Measurements from ENCODE around the gene CFAP77.

CFAP77 gene

DNA sequence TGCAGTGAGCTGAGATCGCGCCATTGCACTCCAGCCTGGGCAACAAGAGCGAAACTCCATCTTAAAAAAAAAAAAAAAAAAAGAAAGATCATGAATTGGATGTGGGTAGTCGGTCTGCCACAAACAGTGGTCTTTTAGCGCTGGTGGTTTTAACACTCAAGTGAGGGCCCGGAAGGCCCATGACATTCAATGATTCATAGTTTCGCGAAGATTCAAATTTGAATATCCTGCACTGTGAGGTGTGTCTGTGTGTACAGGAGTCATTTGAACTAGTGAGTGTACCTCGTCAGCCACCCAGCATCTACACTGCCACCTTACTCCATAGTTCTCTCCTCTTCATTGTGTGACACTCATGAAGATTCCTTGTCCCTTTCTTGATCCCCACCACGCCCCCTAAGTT, 41.3 kb downstream of the CFAP77 start:
- TF ChIP-seq, protein P1, sequence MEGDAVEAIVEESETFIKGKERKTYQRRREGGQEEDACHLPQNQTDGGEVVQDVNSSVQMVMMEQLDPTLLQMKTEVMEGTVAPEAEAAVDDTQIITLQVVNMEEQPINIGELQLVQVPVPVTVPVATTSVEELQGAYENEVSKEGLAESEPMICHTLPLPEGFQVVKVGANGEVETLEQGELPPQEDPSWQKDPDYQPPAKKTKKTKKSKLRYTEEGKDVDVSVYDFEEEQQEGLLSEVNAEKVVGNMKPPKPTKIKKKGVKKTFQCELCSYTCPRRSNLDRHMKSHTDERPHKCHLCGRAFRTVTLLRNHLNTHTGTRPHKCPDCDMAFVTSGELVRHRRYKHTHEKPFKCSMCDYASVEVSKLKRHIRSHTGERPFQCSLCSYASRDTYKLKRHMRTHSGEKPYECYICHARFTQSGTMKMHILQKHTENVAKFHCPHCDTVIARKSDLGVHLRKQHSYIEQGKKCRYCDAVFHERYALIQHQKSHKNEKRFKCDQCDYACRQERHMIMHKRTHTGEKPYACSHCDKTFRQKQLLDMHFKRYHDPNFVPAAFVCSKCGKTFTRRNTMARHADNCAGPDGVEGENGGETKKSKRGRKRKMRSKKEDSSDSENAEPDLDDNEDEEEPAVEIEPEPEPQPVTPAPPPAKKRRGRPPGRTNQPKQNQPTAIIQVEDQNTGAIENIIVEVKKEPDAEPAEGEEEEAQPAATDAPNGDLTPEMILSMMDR (conservative IDR thresholded peaks at IDR 0.05; ENCODE audit: low read length), result no peak
- H3K4me3 ChIP-seq (ENCODE audit: low read length), result no peak overlapping the region
- DNase-seq (ENCODE audit: low read depth), result no peak

DNA sequence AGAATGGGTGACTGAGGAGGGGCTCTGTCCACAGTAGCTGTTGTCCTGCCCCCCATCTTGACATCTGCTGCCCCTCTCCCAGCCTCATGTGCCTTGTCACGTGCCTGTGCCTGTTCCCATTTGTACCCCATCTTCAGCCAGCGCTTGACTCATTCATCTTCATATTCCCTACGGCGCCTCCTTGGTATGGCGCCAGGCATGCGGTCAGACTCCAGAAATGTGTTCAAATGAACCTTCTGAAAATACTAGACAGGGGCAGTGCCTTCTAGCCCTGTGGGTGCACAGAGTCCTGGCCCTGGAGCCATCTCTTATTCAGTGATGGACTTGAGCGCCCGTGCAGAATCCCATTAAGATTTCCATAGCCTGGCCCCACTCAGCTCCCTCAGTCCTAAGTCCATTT, 46.2 kb downstream of the CFAP77 start:
- TF ChIP-seq, protein P1 (conservative IDR thresholded peaks at IDR 0.05; ENCODE audit: low read length), result no peak
- no peak overlapping the region for H3K4me3 ChIP-seq (ENCODE audit: low read length)
- DNase-seq (ENCODE audit: low read depth), result no peak

DNA sequence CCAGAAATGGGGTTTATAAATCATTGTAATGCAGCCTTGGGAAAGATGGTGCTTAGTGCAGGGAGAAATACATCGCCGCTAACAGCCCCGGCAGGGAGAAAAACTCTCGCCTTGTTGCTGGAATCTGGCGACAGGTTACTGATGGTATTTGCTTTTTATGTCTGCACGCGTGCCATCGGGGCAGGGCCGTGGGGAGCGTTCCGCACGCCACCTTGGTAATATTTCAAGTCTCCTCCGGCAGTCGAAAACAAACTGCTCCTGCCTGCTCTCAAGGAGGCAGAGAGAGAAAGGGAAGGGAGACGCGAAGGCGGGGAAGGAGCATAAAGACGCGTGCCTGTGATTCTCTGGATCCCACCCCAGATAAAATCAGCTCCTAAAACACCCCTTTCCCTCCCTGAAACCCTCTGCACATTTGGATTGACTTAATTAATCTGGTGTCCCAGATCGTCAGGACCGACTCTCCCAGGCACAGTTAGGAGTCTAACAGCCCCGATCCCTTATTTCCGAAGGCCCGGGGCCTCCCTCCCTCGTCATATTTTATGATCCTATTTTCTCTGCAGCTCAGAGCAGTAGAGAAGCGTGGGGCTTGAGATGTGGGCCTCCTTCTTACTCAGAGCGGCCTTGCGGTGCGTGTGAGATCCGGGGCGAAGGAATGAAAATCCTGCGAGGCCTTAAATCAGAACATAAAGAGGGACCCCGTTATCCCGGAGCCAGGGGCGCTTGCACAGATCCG, 47.7 kb downstream of the CFAP77 start:
- DNase-seq (ENCODE audit: low read depth), result no peak
- H3K4me3 ChIP-seq (ENCODE audit: low read length), result no peak overlapping the region
- TF ChIP-seq, protein P1 (conservative IDR thresholded peaks at IDR 0.05; ENCODE audit: low read length), result no peak

DNA sequence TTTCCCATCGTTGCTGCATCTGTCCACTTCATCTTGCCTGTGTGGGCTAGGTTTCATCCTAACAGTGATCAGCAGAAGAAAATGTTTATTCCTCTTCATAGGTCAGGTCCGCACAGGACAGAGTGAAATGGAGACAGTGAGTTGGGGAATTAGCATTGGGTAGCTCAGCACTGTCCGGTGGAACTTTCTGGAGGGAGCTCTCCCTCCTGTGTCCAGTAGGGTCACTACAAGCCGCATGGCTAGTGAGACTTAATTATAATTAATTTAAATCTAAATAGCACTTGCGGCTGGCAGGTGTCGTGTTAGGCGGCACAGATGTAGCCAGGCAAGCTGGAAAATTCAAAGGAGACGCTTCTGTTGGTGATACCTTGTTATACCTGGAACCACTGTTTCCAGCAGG, 48.4 kb downstream of the CFAP77 start:
- H3K4me3 ChIP-seq (ENCODE audit: low read length), result no peak overlapping the region
- TF ChIP-seq, protein P1 (conservative IDR thresholded peaks at IDR 0.05; ENCODE audit: low read length), result no peak
- no peak for DNase-seq (ENCODE audit: low read depth)

DNA sequence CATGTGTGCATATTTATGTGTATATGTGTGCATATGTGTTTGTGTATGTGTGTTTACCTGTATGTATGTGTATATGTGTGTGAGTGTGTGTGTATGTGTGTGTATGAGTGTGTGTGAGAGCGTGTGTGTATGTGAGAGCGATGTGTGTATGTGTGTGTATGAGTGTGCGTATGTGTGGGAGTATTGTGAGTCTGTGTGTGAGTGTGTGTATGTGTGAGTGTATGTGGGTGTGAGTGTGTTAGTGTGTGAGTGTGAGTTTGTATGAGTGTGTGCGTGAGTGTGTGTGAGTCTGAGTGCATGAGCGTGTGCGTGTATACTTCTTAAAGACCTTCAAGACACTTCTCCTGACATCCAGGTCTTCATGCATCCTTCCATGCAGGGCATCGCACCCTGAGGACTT, 49.6 kb downstream of the CFAP77 start:
- H3K4me3 ChIP-seq (ENCODE audit: low read length), result no peak overlapping the region
- TF ChIP-seq, protein P1 (conservative IDR thresholded peaks at IDR 0.05; ENCODE audit: low read length), result no peak
- no peak for DNase-seq (ENCODE audit: low read depth)

DNA sequence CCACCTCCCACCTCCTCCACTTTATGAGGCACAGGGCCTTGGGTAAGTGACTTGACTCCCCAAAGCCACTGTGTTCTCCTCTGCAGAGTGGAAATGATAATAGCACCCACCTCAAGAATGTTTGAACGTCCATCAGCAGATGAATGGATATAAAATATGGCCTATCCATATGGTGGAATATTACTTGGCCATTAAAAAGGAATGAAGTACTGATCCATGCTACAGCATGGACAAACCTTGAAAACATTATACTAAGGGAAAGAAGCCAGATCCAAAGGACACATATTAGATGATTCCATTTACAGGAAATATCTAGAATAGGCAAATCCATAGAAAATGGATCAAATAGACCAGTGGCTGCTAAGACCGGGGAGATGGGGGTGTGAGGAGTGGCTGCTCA, 50.2 kb downstream of the CFAP77 start:
- DNase-seq (ENCODE audit: low read depth), result no peak
- TF ChIP-seq, protein P1 (conservative IDR thresholded peaks at IDR 0.05; ENCODE audit: low read length), result no peak
- H3K4me3 ChIP-seq (ENCODE audit: low read length), result no peak overlapping the region

DNA sequence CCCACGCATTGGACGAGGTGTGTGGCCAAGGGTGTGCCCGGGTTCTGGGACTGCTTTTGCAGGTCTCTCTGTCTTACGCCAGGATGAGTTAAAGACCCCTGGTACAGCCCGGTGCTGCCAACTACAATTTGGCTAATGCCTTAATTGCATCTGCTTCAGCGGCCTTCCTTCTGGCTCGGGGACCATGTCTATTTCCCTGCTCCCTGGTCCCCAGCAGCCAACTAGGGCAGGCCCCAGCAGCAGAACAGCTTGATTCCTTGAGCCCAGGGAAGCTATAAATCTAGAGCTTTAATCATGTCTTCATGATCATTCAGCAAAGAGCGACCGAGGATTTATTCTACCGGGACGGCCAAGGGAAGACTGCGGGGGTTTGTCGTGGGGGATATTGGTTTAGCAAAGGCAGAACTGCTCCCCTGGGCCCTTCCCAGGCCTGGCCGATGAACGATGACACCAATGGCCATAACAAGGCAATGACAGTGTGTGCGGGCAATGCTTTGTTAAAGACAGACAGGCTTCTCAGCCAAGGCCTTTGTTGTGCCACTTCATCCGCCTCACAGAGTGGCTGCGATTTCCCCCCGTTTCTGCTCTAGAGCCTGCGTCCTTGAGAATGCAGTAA, 51.4 kb downstream of the CFAP77 start:
- TF ChIP-seq, protein P1 (conservative IDR thresholded peaks at IDR 0.05; ENCODE audit: low read length), result no peak
- H3K4me3 ChIP-seq (ENCODE audit: low read length), result no peak overlapping the region
- DNase-seq (ENCODE audit: low read depth), result no peak
